ENCODE measurements around the gene MBD2. TPM values are rescaled to one million over a fixed set of nuclear protein-coding genes. Genes with fewer than 3 reads are reported as not detected.

Gene MBD2
- total RNA-seq, 1 donor from 2014 or later: 30.7 TPM

- no peak overlapping the region for H3K4me3 ChIP-seq (ENCODE audit: low read depth, low read length)
- TF ChIP-seq CTCF (conservative IDR thresholded peaks at IDR 0.05; ENCODE audit: low read depth, low read length): no peak
- no peak for DNase-seq (ENCODE audit: low read depth)
These were observed 54.8 kb downstream of the MBD2 start for GRCh38 chr18:54169431-54170403.

- no peak for TF ChIP-seq CTCF (conservative IDR thresholded peaks at IDR 0.05; ENCODE audit: low read depth, low read length)
- no peak overlapping the region for H3K4me3 ChIP-seq (ENCODE audit: low read depth, low read length)
- DNase-seq (ENCODE audit: low read depth): no peak
These were observed 59.0 kb downstream of the MBD2 start for GRCh38 chr18:54165450-54165849.

GRCh38 chr18:54163453-54163852 lies 61.0 kb downstream of the MBD2 start:
- TF ChIP-seq CTCF (conservative IDR thresholded peaks at IDR 0.05; ENCODE audit: low read depth, low read length): no peak
- no peak for DNase-seq (ENCODE audit: low read depth)
- H3K4me3 ChIP-seq (ENCODE audit: low read depth, low read length): no peak overlapping the region

GRCh38 chr18:54162431-54162830 lies 62.0 kb downstream of the MBD2 start:
- no peak overlapping the region for H3K4me3 ChIP-seq (ENCODE audit: low read depth, low read length)
- DNase-seq (ENCODE audit: low read depth): no peak
- TF ChIP-seq CTCF (conservative IDR thresholded peaks at IDR 0.05; ENCODE audit: low read depth, low read length): no peak

GRCh38 chr18:54161267-54161666 lies 63.2 kb downstream of the MBD2 start:
- no peak overlapping the region for H3K4me3 ChIP-seq (ENCODE audit: low read depth, low read length)
- DNase-seq (ENCODE audit: low read depth): no peak
- no peak for TF ChIP-seq CTCF (conservative IDR thresholded peaks at IDR 0.05; ENCODE audit: low read depth, low read length)

- no peak overlapping the region for H3K4me3 ChIP-seq (ENCODE audit: low read depth, low read length)
- no peak for TF ChIP-seq CTCF (conservative IDR thresholded peaks at IDR 0.05; ENCODE audit: low read depth, low read length)
- DNase-seq (ENCODE audit: low read depth): no peak
These were observed 64.6 kb downstream of the MBD2 start for GRCh38 chr18:54159906-54160305.

Data from epithelial cell of proximal tubule (primary cell).